Activated CD4-positive, alpha-beta memory T cell treated with anti-CD3 and anti-CD28 coated beads, Interleukin-2, amount 10 ng/mL, durations not matched to agents 7 days and 5 days (primary cell): ENCODE measurements around the gene ACADM. TPM values are rescaled to one million over a fixed set of nuclear protein-coding genes. Genes with fewer than 3 reads are reported as not detected.
"Not testable (repeated sequence)": the region's sequence is repeated elsewhere in the genome, so short reads cannot be mapped to it uniquely, and the experiment has no call there.

Source experiments
- CTCF ChIA-PET: fragments of 350-600 bp; sonication (Branson Sonifier 250); formaldehyde crosslinking; loops from one replicate; lab custom pipeline; 2021; ENCODE audit warnings: antibody characterized with exemption, inconsistent platforms; lab: Charles Lee
- POLR2A ChIA-PET: fragments of 350-600 bp; sonication (Branson Sonifier 250); formaldehyde crosslinking; loops from one replicate; lab custom pipeline; 2021; ENCODE audit warnings: antibody characterized with exemption; lab: Charles Lee
- DNase-seq: peaks from one replicate; pipeline ENCODE4 v3.0.0-alpha.2; 2020
- H3K27ac Mint-ChIP-seq: one replicate; pipeline ENCODE4 v1.8.0; 2021; ENCODE audit warnings: mild to moderate bottlenecking, mixed read lengths
- H3K27me3 Mint-ChIP-seq: one replicate; pipeline ENCODE4 v1.8.0; 2021; ENCODE audit warnings: mixed read lengths
- H3K36me3 Mint-ChIP-seq: one replicate; pipeline ENCODE4 v1.8.0; 2021; ENCODE audit warnings: low read depth, mixed read lengths
- H3K4me1 Mint-ChIP-seq: one replicate; pipeline ENCODE4 v1.8.0; 2021; ENCODE audit warnings: mixed read lengths
- H3K4me3 Mint-ChIP-seq: one replicate; pipeline ENCODE4 v1.8.0; 2021; ENCODE audit warnings: mild to moderate bottlenecking, mixed read lengths
- H3K9me3 Mint-ChIP-seq: one replicate; pipeline ENCODE4 v1.8.0; 2021; ENCODE audit warnings: mixed read lengths
- total RNA-seq, 2 experiments: library from RNA; stranded (reverse); gene quantifications; one replicate each; pipeline ENCODE4 v1.2.3, GENCODE V29; 2021

ACADM gene
- total RNA-seq, 2 experiments from 2014 or later = 43.4 to 46.4 TPM

GRCh38 chr1:75757210-75757609 is 32.7 kb downstream of the ACADM start:
- H3K27me3 Mint-ChIP-seq = not testable (repeated sequence)

DNA sequence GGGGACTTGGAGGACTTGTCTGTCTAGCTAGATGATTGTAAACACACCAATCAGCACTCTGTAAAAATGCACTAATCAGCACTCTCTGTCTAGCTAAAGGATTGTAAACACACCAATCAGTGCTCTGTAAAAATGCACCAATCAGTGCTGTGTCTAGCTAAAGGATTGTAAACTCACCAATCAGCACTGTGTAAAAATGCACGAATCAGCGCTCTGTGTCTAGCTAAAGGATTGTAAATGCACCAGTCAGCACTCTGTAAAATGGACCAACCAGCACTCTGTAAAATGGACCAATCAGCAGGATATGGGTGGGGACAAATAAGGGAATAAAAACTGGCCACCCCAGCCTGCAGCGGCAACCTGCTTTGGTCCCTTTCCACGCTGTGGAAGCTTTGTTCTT is 34.0 kb downstream of the ACADM start:
- Mint-ChIP-seq H3K9me3 (peaks cover 18% of the 10 kb centered on the region), H3K36me3 (peaks cover 55% of the 10 kb centered on the region)
- DNase-seq, H3K4me3 Mint-ChIP-seq, CTCF ChIA-PET, H3K27me3 Mint-ChIP-seq, POLR2A ChIA-PET, H3K27ac Mint-ChIP-seq, H3K4me1 Mint-ChIP-seq: not testable (repeated sequence)

More at GRCh38 chr1:75757210-75757609, 32.7 kb downstream of the ACADM start:
- DNase-seq, H3K27ac Mint-ChIP-seq, H3K4me1 Mint-ChIP-seq, POLR2A ChIA-PET, H3K4me3 Mint-ChIP-seq, CTCF ChIA-PET: not testable (repeated sequence)
- Mint-ChIP-seq H3K9me3 (peaks cover 18% of the 10 kb centered on the region), H3K36me3 (peaks cover 69% of the 10 kb centered on the region)

DNA sequence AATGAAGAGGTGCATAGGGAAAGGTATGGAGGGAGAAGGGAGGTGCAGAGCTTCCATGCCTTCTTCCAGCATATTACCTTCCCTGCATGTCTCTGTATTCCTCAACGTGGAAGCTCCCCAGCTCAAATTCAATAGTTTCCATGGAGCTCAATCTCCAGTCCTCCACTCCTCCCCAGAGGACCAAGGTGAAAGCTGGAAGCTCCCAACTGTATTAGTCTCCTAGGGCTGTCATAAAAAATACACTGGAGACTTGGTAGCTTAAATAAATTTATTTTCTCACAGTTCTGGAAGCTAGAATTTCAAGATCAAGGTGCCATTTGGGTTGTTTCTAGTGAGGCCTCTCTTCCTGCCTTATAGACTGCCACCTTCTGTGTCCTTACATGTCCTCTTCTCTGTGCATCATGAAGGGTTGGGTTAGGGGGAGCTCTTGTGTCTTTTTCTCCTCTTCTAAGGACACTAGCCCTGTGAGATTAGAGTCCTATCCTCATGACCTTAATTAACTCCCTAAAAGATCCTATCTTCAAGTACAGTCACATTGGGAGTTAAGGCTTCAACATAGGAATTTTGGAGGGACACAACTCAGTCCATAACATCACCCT is 39.6 kb downstream of the ACADM start:
- CTCF ChIA-PET = no interaction called here
- Mint-ChIP-seq H3K27ac (no peak overlapping the region), H3K4me3 (no peak overlapping the region), H3K4me1 (peaks cover 2% of the 10 kb centered on the region), H3K36me3 (peaks cover 9% of the 10 kb centered on the region), H3K27me3 (no peaks in the 10 kb centered on the region), H3K9me3 (no peaks in the 10 kb centered on the region)
- DNase-seq = no peak
- POLR2A ChIA-PET = no interaction called here

GRCh38 chr1:75765697-75766355 is 41.3 kb downstream of the ACADM start:
- CTCF ChIA-PET = no interaction called here
- no peaks in the 10 kb centered on the region for H3K9me3 Mint-ChIP-seq
- H3K27me3 Mint-ChIP-seq = no peaks in the 10 kb centered on the region
- H3K36me3 Mint-ChIP-seq = peaks cover 6% of the 10 kb centered on the region
- no peak overlapping the region for H3K27ac Mint-ChIP-seq
- no peak for DNase-seq
- H3K4me1 Mint-ChIP-seq = peaks cover 2% of the 10 kb centered on the region
- H3K4me3 Mint-ChIP-seq = no peak overlapping the region
- POLR2A ChIA-PET = no interaction called here

DNA sequence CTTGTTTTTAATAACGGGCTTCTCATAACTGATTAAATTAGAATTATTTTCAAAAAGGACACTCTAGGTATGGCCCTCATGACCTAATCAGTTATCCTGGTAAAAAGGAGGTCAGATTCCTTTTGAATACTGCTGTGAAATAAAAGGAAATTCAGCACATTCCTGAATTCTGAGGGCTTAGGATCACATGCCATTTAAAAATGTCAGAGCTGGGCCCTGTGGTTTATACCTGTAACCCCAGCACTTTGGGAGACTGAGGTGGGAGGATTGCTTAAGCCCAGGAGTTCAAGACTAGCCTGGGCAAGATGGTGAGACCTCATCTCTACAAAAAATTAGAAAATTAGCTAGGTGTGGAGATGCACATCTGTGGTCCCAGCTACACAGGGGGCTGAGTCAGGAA is 43.5 kb downstream of the ACADM start:
- no peaks in the 10 kb centered on the region for H3K27me3 Mint-ChIP-seq

GRCh38 chr1:75770761-75771160 is 46.3 kb downstream of the ACADM start:
- DNase-seq = no peak
- Mint-ChIP-seq H3K36me3 (peaks cover 2% of the 10 kb centered on the region), H3K27me3 (no peaks in the 10 kb centered on the region), H3K4me1 (peaks cover 3% of the 10 kb centered on the region), H3K9me3 (no peaks in the 10 kb centered on the region), H3K4me3 (no peak overlapping the region), H3K27ac (no peak overlapping the region)
- ChIA-PET POLR2A (no interaction called here), CTCF (no interaction called here)

More for the DNA sequence above, 43.5 kb downstream of the ACADM start:
- Mint-ChIP-seq H3K27ac (no peak overlapping the region), H3K4me1 (peaks cover 2% of the 10 kb centered on the region), H3K4me3 (no peak overlapping the region), H3K9me3 (no peaks in the 10 kb centered on the region), H3K36me3 (peaks cover 2% of the 10 kb centered on the region)
- no peak for DNase-seq
- ChIA-PET POLR2A (interaction anchor here (1.8 kb wide), 1 partner anchor 17 kb away, joined by 8 read pairs; no protein-coding TSS in a partner anchor), CTCF (no interaction called here)

DNA sequence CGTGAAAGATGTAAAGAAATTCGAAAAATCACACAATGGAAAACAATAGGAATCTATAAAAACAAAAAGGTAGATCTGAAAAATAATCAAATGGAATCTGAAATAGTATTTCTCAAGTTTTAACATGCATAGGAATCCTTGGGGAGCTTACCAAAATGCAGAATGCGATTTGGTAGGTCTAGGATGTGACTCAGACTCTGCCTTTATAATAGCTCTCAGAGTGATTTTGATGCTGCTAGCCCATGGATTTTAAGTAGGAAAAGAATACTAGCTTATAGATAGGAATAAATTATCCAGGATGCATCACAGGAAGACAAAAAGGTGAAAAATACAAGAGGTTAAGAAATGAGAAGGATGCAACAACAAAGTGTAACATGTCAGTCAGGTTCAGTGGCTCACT is 47.5 kb downstream of the ACADM start:
- H3K4me1 Mint-ChIP-seq = peaks cover 1% of the 10 kb centered on the region
- no peaks in the 10 kb centered on the region for H3K27me3 Mint-ChIP-seq
- CTCF ChIA-PET = no interaction called here
- no peak overlapping the region for H3K4me3 Mint-ChIP-seq
- H3K36me3 Mint-ChIP-seq = peaks cover 2% of the 10 kb centered on the region
- no peak for DNase-seq
- H3K9me3 Mint-ChIP-seq = no peaks in the 10 kb centered on the region
- POLR2A ChIA-PET = no interaction called here
- H3K27ac Mint-ChIP-seq = no peak overlapping the region

GRCh38 chr1:75777812-75778211 is 53.3 kb downstream of the ACADM start:
- H3K4me3 Mint-ChIP-seq, H3K36me3 Mint-ChIP-seq, H3K27ac Mint-ChIP-seq, DNase-seq, H3K9me3 Mint-ChIP-seq, POLR2A ChIA-PET, CTCF ChIA-PET: not testable (repeated sequence)
- Mint-ChIP-seq H3K27me3 (peaks cover 19% of the 10 kb centered on the region), H3K4me1 (peaks cover 12% of the 10 kb centered on the region)

DNA sequence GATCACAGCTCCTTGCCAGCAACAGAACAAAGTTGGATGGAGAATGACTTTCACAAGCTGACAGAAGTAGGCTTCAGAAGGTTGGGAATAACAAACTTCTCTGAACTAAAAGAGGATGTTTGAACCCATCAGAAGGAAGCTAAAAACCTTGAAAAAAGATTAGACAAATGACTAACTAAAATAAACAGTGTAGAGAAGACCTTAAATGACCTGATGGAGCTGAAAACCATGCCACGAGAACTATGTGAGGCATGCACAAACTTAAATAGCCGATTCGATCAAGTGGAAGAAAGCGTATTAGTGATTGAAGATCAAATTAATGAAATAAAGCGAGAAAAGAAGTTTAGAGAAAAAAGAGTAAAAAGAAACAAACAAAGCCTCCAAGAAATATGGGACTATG is 54.2 kb downstream of the ACADM start:
- H3K4me3 Mint-ChIP-seq, H3K9me3 Mint-ChIP-seq, H3K36me3 Mint-ChIP-seq, POLR2A ChIA-PET, DNase-seq, CTCF ChIA-PET, H3K27ac Mint-ChIP-seq: not testable (repeated sequence)
- peaks cover 12% of the 10 kb centered on the region for H3K4me1 Mint-ChIP-seq
- H3K27me3 Mint-ChIP-seq = peaks cover 19% of the 10 kb centered on the region

- CTCF ChIA-PET = interaction anchor here (0.6 kb wide), 1 partner anchor 492 kb away, joined by 6 read pairs; no protein-coding TSS in a partner anchor
- H3K27ac Mint-ChIP-seq = peak overlapping the region; percentile 38
- H3K36me3 Mint-ChIP-seq, DNase-seq, H3K4me3 Mint-ChIP-seq, POLR2A ChIA-PET, H3K9me3 Mint-ChIP-seq: not testable (repeated sequence)
- H3K4me1 Mint-ChIP-seq = peaks cover 20% of the 10 kb centered on the region
- peaks cover 19% of the 10 kb centered on the region for H3K27me3 Mint-ChIP-seq
These were observed 55.7 kb downstream of the ACADM start for GRCh38 chr1:75780183-75780582.

DNA sequence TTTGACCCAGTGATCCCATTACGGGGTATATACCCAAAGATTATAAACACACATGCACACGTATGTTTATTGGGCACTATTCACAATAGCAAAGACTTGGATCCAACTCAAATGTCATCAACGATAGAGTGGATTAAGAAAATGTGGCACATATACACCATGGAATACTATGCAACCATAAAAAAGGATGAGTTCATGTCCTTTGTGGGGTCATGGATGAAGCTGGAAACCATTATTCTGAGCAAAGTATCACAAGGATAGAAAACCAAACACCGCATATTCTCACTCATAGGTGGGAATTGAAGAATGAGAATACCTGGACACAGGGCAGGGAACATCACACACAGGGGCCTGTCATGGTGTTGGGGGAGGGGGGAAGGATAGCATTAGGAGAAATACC is 59.4 kb downstream of the ACADM start:
- H3K9me3 Mint-ChIP-seq, DNase-seq, POLR2A ChIA-PET, CTCF ChIA-PET: not testable (repeated sequence)
- Mint-ChIP-seq H3K36me3 (peaks cover 27% of the 10 kb centered on the region), H3K4me3 (peak overlapping the region; percentile 41), H3K4me1 (peaks cover 33% of the 10 kb centered on the region), H3K27me3 (peaks cover 15% of the 10 kb centered on the region), H3K27ac (peak overlapping the region; percentile 48)

DNA sequence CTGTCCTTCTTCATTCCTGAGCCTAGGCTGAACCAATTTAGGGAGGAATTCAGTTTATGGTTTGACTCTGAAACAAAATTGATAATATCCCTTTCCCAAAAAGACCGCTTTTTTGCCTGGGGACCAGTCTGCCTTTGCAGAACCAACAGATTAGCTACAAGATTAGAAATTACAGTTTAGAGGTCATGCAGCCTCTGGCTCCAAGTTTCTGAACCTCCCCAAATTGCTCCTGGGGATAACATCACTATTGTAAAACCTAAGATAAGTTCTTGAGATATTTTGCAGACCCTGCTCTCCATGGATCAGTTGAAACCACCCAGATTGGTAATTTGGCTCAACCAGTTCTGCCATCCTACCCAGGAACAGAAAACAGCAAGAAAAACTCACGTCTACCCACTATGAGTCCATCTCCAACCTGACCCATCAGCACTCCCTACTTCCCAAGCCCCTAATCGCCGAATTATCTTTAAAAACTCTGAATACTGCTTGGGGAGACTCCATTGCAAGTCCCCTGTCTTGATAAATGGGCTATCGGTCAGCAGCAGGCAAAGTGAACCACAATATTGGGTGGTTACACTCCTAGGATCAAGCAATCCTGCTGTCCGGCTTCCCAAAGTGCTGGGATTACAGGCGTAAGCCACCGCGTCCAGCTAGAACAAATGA is 60.9 kb downstream of the ACADM start:
- Mint-ChIP-seq H3K4me1 (peaks cover 38% of the 10 kb centered on the region), H3K27me3 (peaks cover 7% of the 10 kb centered on the region), H3K4me3 (peak overlapping the region; percentile 98), H3K27ac (peak overlapping the region; percentile 92), H3K9me3 (no peaks in the 10 kb centered on the region), H3K36me3 (peaks cover 42% of the 10 kb centered on the region)
- ChIA-PET POLR2A (interaction anchor here (0.8 to 3.5 kb wide), 10 partner anchors 11 to 1053 kb away, joined by 3 to 30 read pairs (median 8); partner anchors contain the start of genes ACADM, CRYZ, MSH4 and TYW3), CTCF (interaction anchor here (0.6 kb wide), 1 partner anchor 32 kb away, joined by 3 read pairs; no protein-coding TSS in a partner anchor)
- no peak for DNase-seq
